Transverse colon (tissue), 4 donors: Measurements from ENCODE around the gene PAK1.

Source experiments
- EP300 ChIP-seq: sonication (generic); formaldehyde crosslinking; IDR thresholded peaks from one replicate; pipeline ENCODE4 v1.6.1; 2017; ENCODE audit warnings: antibody characterized with exemption, low read depth
- POLR2A ChIP-seq: fragments of 450-650 bp; IDR thresholded peaks from one replicate; pipeline ENCODE4 v1.6.1; 2016; ENCODE audit warnings: antibody characterized with exemption, mild to moderate bottlenecking, moderate library complexity
- POLR2AphosphoS5 ChIP-seq, 3 donors: sonication (generic); formaldehyde crosslinking; IDR thresholded peaks; one replicate each; pipeline ENCODE4 v1.6.1; 2016; ENCODE audit warnings: antibody characterized with exemption in 3 of 3
- TF ChIP-seq, protein P1 (sequence below), 5 experiments: fragments of 200-600 bp in 3 of 5; fragments of 450-650 bp in 2 of 5; sonication (generic) in 3 of 5; IDR thresholded peaks; 1 replicate in 2 of 5; 2 replicates in 3 of 5; pipeline ENCODE4 v1.5.1; 2016 to 2017; ENCODE audit warnings: antibody characterized with exemption in 5 of 5, inconsistent platforms in 3 of 5, mild to moderate bottlenecking in 2 of 5, moderate library complexity in 1 of 5

DNA sequence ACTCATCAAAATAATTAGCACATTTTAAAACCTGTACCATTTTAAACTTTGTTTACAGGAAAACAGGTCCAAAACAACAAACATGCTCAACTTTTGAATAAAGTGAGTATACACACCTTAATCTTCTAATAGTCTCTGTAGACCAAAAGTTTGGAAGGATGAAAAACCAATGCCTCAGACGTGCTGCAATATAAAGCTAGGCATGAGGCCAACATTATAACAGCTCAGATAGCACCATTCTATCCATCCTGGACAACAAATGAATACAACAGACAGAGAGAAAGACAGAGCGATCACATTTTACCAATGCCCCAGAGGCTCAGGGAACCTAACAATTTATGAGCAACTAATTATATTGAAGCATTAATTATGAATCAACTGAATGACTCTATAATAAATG is 77.0 kb downstream of the PAK1 start:
- TF ChIP-seq, protein P1, sequence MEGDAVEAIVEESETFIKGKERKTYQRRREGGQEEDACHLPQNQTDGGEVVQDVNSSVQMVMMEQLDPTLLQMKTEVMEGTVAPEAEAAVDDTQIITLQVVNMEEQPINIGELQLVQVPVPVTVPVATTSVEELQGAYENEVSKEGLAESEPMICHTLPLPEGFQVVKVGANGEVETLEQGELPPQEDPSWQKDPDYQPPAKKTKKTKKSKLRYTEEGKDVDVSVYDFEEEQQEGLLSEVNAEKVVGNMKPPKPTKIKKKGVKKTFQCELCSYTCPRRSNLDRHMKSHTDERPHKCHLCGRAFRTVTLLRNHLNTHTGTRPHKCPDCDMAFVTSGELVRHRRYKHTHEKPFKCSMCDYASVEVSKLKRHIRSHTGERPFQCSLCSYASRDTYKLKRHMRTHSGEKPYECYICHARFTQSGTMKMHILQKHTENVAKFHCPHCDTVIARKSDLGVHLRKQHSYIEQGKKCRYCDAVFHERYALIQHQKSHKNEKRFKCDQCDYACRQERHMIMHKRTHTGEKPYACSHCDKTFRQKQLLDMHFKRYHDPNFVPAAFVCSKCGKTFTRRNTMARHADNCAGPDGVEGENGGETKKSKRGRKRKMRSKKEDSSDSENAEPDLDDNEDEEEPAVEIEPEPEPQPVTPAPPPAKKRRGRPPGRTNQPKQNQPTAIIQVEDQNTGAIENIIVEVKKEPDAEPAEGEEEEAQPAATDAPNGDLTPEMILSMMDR (IDR thresholded peaks at IDR 0.05), result no peak
- no peak for TF ChIP-seq POLR2A
- TF ChIP-seq POLR2AphosphoS5 (IDR thresholded peaks at IDR 0.05), result no peak
- TF ChIP-seq EP300, result no peak
